NCI-H526 (cell line): ENCODE data around the gene MYOC.
"Not testable (repeated sequence)": the region's sequence is repeated elsewhere in the genome, so short reads cannot be mapped to it uniquely, and the experiment has no call there.

Experiments used
- DNase-seq, 2 experiments: peaks; one replicate each; lab custom pipeline; 2025; lab: John Stamatoyannopoulos, UW

MYOC gene

DNA sequence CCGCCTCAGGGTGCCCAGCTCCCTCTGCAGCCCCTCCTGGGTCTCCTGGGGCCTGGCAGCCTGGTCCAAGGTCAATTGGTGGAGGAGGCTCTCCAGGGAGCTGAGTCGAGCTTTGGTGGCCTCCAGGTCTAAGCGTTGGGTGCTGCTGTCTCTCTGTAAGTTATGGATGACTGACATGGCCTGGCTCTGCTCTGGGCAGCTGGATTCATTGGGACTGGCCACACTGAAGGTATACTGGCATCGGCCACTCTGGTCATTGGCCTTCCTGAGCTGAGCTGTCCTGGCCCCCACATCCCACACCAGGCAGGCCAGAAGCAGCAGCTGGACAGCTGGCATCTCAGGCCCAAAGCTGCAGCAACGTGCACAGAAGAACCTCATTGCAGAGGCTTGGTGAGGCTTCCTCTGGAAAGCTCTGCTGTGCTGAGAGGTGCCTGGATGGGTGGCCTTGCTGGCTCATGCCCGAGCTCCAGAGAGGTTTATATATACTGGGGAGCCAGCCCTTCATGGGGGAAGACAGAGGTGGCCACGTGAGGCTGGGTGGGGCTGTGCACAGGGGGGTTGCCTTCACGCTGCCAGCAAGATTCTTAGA is at the start of gene MYOC:
Gene MYOC (minus strand): TSS at position 455 of the 589 bp plus-strand sequence. CDS start 77 bp downstream, at position 378.
- no peak for DNase-seq

DNA sequence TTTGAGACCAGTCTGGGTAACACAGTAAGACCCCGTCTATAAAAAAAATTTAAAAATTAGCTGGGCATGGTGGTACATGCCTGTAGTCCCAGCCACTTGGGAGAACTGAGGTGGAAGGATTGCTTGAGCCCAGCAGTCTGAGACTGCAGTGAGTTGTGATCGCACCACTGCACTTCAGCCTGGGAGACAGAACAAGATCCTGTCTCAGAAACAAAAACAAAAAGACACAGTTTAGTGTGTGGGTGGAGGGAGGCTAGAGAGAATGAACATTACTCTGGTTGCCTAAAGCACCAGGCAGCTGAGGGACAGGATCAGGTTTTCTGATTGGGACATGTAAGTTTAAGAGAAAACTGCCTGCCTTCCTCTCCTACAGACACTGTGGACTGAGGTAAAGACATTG is 47.0 kb upstream of the MYOC start:
- no peak for DNase-seq

DNA sequence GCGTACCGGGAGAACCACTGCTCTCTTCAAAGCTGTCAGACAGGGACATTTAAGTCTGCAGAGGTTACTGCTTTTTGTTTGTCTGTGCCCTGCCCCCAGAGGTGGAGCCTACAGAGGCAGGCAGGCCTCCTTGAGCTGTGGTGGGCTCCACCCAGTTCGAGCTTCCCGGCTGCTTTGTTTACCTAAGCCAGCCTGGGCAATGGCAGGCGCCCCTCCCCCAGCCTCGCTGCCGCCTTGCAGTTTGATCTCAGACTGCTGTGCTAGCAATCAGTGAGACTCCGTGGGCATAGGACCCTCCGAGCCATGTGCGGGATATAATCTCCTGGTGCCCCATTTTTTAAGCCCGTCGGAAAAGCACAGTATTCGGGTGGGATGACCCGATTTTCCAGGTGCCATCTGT is 43.3 kb upstream of the MYOC start:
- not testable (repeated sequence) for DNase-seq

DNA sequence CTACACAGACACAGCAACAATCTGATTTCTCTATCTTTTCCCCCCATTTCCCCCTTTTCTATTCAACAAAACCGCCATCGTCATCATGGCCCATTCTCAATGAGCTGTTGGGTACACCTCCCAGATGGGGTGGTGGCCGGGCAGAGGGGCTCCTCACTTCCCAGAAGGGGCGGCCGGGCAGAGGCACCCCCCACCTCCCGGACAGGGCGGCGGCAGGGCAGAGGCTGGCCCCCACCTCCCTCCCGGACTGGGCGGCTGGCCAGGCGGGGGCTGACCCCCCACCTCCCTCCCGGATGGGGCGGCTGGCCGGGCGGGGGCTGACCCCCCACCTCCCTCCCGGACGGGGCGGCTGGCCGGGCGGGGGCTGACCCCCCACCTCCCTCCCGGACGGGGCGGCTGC is 41.1 kb upstream of the MYOC start:
- DNase-seq, result not testable (repeated sequence)

DNA sequence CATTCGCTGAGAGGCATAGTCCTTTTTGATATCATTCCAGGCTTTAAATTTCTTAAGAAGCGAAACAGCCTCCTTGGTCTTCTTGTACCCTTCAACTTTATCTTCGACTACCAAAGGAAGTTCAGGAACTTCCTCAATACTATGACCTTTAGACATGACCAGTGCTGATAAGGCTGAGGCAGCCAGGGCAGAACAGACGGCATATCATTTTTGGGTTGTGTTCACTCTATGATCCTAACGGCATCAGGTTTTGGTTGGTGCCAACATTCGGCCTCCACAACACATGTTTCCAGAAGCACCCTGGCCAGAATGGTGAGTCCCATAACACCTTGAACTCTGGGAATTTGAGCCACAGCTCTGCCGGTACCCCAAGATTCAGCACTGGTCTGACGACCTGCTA is 31.4 kb upstream of the MYOC start:
- DNase-seq, result no peak

DNA sequence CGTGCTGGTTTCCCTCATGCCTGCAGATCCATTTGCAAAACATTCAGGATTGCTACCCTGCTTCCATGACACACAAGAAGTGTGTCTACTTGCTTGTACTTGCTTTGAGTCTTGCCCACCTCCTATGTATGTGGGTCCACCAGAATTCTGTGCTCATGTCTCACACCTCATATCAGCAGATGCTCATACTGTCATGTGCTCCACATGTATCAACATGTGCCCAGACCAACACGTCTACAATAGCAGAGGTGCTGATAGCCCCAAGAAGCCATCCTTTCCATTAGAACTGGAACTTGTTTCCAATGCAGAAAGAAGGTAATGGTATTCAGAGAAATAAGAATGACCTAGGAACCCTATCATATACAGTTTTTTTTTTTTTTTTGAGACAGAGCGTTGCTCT is 27.9 kb upstream of the MYOC start:
- DNase-seq, result no peak

DNA sequence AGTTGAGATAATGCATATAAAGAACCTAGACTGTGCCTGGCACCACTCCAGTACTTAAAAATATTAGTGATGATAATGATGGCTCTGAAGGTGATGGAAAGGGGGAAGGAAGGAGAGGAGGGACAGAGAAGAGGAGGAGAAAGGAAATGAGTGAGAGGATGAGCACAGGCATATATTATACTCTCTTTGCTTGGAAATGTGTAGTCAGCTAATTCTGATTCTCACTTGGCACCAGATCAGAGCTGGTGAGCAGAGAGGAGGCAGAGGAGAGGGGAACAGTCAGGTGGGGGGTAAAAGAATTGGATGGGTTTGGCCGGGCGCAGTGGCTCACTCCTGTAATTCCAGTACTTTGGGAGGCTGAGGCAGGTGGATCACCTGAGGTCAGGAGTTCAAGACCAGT is 24.3 kb upstream of the MYOC start:
- no peak for DNase-seq

DNA sequence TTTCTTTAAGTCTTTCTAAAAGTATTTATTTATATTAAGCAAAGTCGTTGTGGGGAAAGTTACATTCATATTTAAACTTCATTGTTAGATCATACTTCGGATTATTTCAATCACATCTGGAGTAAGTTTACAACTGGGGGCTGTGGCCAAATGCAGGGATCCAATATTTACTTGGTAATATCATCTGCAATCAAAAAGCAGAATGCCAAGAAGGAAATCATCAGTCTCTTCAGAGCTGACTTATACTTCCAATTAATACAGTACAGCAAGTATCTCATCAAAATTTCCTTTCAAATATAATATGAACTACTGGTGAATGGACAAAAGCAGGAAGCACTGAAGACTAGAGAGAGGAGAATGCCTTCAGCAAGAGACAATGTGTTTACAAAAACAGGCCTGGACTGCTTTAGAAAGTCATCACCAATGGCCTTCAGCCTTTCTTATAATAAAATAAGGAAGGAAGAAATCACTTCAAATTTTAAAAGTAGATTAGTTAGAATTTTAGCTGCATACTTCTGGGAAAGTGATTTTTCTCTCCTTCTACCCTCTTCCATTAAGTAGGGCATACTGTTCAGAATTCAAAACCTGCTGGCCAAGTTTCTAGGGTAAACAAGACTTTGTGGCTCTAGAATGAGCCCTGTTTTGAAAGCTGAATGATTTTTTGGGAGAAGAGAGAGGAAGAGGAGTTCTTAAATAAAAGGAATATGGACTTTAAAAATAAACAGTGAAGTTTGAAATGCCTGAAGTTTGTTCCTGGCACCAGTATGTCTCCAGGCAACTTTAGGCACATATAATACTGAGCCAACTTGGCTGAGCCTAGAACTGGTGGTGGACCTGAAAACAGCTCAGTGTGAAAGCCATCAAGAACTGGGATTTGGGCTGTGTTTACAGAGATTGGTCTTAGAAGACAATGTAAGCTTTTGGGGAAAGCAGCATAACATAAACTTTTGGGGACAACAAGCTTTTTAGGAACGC is 22.2 kb upstream of the MYOC start:
- DNase-seq, result no peak

DNA sequence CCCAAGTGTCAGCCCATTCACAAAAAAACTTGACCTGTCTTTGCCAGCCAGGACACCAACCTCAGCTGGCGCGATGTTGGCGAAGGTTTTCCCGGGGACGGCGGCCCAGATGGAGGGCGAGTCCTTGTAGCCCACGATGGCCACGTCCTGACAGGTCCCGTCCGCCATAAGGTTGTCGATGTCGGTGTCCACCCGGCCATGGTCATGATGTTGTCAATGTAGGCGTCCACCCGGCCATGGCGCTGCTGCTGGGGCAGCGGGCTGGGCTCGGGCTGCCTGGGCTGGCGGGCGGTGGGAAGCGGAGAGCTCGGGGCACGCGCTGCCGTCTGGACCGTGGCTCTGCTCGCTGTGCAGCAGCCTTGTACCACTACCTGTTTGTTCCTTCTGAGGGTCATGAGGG is 18.3 kb upstream of the MYOC start:
- DNase-seq, result no peak

DNA sequence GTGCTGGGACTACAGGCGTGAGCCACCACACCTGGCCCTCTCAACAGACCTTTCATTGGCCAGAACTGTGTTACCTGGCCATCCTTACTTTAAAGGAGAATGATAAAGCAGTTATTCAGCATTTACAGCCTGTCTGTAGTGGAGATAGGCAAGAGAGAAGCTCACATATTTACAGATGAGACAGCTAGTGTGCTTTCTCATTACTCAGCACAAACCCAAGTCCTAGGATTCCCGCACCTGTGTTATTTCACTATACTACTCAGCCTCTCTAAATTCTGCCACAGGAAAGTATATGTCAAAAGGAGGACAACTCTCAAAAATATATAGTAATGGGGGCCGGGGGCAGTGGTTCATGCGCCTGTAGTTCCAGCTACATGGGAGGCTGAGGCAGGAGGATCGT is 15.9 kb upstream of the MYOC start:
- DNase-seq, result no peak

DNA sequence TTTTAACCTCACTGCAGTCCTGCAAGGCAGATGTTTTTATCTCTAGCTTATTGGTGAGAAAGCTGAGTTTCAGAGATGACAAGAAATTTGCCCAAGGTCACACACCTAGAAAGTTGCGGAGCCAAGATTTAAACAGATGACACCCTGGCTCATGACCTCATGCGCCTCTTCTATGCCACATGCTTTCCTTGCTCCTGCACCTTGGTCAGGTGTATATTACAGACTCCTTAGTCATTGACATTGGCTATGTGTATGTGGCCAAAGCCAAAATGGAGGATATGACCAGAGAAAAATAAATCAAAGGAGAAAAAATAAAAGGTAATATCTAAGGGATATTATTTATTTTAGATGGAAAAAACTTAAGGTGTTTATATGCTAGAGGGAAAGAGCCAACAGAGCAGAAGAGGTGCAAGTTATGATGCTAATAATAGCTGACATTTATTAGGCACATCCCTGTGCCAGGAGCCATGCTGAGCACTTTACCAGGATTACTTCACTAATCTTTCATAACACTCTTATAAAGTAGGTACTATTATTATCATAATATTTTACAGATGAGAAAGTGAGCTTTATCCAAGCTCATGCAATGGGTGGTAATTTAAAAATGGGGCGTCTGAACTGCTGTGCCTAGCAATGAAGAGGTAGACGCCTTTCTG is 13.8 kb upstream of the MYOC start:
- DNase-seq, result no peak

DNA sequence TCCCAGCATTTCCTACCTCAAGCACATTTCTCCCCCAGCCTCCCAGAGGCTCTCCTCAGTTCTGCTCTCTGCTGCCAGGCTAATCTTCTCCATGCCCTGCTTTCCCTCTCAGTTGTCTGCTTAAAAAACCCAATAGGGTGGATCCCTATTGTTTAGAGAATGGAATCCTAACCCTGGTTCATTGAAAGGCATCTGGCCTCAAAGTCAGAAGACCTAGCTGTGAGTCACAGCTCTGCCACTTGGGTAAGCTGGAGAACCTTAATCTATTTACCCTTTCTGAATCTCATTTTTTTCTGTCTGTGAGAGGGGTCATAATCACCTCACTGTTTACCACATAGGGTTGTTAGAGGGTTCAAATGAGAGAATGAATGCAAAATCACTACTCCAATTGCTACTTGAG is 12.5 kb upstream of the MYOC start:
- DNase-seq, result no peak

DNA sequence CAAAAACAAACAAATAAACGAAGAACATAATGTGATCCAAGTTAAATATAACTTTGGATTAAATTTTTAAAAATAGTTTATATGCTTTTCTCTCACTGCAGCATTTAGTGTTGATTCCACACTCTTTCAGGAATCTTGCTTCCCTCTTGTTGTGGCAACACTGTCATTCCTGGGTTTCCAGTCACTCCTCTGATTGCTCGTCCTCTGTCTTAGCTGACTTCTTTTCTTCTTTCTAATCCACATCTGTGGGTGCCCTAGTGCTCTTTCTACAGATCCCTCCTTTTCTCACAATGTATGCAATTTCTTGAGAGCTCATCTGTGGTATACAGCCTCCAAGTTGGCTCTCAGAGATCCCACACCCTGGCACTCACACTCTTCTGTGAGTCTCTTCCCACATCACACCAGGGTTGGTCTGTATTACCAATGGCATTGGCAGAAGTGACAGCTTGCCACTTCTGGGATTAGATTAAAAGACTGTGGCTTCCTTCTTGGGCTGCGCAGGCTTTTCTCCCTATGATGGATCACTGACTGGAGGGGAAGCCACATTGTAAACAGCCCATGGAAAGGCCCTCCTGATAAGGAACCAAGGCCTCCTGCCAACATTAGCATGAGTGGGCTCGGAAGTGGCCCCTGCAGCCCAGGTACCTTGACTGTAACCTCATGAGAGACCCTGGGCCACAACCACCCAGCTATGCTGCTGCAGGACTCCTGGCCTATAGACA is 11.5 kb upstream of the MYOC start:
- no peak for DNase-seq

DNA sequence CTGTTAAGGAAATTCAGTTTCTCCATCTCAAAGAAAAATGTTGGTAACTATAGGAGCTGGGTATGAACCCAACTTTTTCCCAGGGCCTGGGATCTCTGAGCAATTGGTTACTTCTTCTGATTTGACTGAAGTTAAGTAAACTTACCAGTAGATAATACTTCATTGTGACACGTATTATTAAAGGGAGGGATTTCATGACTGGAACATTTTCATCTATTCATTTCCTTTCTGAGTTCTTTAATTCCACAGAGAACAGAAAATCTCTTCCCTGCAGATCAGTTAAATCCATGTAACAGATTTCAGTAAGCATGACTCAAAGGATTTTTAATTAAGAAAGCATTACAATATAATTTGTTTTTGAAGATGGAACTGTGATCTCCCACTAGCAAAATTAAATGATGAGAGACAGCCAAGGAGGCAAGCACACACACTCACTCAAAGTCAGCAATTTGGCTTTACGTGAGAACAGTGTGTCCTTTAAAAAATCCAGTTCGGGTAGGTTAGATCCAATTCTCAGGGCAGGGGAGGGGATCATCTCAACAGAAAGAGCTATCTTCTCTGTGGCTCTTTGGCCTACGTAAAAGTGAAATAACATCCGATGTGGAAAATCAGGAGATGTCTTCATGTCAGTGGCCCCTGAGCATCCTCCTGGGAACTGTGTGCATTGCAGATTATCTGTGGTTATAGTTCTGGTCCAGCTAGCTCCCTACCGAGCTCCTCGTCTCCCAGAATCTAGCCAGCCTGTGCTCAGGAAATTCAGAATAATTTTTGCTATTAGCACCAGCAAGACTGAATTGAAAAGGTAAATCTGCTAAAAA is 10.8 kb upstream of the MYOC start:
- no peak for DNase-seq

DNA sequence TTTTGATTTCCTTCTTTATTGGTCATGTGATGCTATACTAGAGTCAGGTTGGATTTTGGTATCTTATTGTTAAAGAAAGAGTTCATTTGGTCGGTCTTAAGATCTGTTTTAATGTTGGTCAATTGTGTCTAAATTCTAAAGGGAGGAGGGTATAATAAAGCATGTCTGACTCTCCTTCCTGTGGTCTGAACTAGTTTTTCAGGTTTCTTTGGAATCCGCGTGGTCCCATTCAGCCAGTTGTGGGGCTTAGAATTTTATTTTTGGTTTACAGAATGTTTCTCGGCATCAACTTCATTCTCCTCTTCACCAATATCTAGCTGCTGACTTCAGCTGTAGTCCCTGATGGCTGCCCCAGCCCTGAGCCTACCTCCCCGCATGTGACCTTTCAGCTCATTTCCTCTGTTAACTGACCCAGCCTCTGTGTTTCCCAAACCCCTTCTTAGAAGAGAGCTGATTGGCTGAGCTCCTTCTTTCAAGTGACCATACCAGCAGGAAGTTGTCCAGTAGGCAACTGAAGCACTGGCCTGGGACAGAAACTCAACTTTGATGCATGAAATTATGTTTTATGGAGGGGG is 8.7 kb upstream of the MYOC start:
- no peak for DNase-seq

DNA sequence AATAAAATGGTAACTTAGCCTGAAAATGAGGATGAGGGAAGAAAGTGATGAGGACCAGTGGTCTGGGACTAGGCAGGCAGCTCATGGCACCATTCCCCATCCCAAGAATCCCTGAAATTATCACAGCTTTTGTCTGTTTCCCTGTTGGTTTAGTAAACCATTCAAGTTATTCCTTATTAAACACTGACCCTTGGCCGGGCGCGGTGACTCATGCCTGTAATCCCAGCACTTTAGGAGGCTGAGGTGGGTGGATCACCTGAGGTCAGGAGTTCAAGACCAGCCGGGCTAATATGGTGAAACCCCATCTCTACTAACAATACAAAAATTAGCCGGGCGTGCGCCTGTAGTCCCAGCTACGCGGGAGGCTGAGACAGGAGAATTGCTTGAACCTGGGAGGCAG is 3.7 kb upstream of the MYOC start:
- DNase-seq, result not testable (repeated sequence)

DNA sequence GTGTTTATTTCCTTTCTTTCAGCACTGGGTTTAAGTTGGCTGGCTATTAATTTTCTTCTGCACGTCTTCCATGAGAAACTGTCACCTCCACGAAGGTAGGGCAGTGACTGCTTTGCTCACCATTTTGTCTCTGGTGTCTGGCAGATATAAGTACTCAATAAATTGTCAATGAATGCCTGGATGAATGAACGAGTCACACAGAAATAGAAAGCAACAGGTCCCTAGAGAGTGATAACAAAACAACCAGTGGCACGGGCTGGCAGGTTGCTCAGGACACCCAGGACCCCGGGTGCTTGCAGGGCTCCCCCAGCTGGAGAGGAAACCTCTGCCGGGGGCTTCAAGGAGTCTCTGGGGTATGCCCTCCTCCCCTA is 3.2 kb upstream of the MYOC start:
- no peak for DNase-seq

DNA sequence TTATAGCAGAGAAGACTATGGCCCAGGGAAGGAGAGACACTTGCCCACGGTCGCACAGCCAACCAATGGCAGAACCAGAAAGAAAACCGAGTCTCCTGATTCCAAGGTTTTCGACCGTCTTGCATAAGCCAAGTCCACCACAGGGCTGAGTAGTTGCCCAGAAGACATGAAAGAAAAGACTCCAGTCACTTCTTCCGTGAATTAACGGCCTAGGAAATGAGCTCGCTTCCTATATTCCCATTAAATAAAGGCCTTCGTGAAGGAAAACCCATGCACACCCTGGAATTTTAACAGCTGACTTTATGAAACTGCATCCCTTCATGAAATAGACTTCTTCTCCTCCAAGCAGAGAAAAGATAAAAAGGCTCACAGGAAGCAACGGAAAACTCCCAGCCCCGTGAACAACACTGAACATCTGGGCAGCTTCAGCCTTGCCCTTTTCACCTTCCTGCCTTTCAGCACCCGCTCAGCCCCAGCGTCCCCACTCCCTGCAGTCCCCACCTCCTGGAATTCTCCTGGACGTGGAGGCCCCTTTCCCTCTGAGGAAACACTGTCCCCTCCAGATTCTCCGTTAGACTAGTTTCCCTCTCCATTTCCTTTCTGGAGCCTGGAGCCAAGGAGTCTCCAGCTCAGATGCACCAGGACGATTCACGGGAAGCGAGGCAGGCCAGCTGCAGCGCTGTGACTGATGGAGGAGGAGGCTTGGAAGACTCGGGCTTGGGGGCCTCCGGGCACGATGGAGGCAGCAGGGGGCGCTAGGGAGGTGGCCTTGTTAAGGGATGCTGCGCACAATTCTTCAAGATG is 2.7 kb upstream of the MYOC start:
- peak in 1 of 2 experiments; percentile 83 for DNase-seq

DNA sequence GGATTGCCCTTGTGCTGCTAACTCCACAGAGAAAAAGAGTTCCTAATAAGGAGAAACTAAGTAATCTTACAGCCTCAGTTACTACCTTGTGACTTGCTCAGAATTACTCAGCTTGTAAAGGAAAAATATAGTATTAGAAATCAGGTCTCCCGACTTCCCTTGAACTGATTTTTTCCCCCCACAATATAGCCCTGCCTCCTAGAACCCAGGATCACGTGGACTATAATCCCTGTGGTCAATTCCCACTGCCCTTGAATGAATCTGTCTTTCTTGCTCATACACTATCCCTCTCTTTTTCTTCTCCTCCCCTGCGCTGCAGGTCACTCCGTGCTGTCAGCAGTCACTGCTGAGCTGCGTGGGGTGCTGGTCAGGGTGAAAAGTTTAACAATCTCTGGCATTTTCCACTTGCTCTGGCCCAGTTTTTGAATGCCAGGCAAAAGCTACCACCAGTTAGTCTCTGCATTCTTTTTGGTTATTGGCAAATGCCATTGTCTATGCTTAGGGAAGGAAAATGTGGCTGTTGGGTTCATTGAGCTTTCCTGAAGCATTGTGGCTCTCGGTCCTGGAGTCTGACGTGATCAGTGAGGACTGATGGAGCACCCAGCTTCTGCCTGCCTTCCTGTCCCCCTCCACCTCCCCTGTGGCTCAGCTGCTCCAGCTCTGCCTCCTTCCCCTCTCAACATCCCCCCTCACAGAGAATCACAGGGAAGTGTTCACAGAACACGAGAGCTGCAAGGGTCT is 1.9 kb upstream of the MYOC start:
- DNase-seq, result no peak

DNA sequence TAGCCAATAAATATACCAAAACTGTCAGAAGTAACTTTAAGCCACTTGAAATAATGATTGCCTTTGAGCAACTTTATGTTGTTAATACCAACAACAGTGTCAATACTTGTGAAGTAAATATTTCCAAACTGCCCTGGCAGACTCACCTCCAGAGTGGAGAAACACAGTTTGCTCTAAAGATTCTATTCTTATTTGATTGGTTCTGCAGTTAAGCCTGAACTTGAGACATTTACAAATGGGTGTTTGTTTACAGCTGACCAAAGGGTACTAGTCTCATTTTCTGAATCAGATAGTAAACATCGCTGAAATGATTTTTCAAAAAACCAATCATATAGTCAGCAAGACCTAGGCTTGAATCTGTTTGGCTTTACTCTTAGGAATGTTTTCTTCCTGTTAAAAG is 1.3 kb upstream of the MYOC start:
- DNase-seq, result no peak
